Left kidney (tissue), 2 donors: Measurements from ENCODE around the gene EPGN. TPM values are rescaled to one million over a fixed set of nuclear protein-coding genes. Genes with fewer than 3 reads are reported as not detected.
"Not testable (repeated sequence)": the region's sequence is repeated elsewhere in the genome, so short reads cannot be mapped to it uniquely, and the experiment has no call there.

ENCODE experiments used
- DNase-seq: peaks from one replicate; pipeline ENCODE4 v3.0.0-alpha.2; 2013
- polyA plus RNA-seq: library from polyadenylated mRNA; unstranded; fragments of 120-200 nt; gene quantifications from one replicate; pipeline ENCODE4 v1.2.1, GENCODE V29; 2013; ENCODE audit not compliant: insufficient read length

EPGN gene
- polyA plus RNA-seq, 1 donor: 1.1 TPM

DNA sequence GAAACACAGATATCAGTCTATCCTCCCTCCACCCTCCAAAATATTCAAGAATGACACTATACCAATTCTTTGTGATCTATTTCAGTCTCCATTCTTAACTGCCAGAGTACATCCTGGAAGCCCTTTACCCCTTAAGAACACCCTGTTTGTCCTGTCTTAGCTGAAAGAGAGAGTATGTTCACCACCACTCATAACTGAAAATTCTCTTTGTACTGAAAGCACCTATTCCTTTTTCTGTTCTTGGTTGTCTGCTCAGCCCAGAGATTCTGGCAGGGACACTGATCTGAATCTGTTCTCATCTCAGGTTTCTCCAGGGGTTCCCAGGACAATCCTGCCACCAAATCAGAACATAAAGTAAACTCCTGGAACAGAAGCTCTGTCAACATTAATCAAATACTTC lies 31.2 kb downstream of the EPGN start:
- no peak for DNase-seq

DNA sequence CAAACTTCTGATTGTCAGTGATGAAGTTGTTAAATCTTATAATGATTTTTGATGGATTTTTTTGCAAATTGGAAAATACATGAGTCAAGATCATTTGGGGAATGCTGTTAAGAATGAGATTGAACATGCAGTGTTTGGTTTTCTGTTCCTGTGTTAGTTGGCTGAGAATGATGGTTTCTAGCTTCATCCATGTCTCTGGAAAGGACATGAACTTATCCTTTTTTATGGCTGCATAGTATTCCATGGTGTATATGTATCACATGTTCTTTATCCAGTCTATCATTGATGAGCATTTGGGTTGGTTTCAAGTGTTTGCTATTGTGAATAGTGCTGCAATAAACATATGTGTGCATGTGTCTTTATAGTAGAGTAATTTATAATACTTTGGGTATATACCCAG lies 32.2 kb downstream of the EPGN start:
- DNase-seq: not testable (repeated sequence)

DNA sequence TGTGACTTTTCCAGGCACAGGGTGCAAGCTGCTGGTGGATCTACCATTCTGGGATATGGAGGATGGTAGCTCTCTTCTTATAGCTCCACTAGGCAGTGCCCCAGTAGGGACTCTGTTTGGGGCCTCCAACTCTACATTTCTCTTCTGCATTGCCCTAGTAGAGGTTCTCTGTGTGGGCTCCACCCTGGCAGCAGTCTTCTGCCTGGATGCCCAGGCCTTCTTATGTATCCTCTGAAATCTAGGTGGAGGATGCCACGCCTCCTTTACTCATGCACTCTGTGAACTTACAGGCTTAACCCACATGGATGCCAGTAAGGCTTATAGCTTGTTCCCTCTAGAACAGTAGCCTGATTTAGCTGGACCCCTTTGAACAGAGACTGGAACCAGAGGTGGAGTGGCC lies 35.8 kb downstream of the EPGN start:
- no peak for DNase-seq

- DNase-seq: no peak
Observed at GRCh38 chr4:74353858-74354257, 45.6 kb downstream of the EPGN start.

DNA sequence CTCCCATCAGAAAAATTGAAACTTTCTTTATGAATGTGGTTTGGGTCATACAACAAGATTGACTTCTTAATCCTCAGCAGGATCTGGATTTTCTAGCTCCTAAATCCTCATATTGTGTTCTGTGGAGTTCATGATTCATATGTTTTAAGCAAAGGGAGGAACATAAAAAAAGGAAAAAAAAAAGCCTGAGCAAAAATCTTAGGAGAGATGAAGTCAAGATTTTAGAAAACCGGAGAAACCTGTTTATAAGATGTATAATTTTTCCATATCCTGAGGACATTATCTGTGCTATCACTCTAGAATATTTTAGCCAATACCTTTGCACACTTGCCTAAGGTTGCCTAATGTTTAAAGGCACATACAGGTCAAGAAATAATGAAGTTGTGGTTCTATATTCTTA lies 49.7 kb downstream of the EPGN start:
- no peak for DNase-seq

DNA sequence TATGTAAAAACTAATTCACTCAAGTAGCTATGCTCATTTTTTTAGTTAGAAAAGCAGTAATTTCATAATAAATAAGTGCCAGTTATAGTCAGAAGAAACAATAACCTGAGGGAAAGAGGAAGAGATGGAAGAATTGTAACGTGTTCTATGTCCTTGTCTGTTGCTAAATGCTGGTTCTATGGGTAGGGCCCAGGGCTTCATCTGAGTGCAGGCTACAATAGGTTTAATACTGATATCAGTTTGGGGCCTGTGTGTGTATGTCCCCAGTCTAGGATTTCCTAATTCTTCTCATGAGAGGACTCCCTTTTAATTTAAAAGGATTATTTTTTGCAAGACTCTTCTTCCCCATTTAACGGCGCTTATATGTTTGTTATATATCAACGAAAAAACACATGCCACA lies 53.4 kb downstream of the EPGN start:
- DNase-seq: no peak

GRCh38 chr4:74362347-74362746 lies 54.1 kb downstream of the EPGN start:
- DNase-seq: no peak

GRCh38 chr4:74364256-74364651 lies 56.0 kb downstream of the EPGN start:
- DNase-seq: no peak

DNA sequence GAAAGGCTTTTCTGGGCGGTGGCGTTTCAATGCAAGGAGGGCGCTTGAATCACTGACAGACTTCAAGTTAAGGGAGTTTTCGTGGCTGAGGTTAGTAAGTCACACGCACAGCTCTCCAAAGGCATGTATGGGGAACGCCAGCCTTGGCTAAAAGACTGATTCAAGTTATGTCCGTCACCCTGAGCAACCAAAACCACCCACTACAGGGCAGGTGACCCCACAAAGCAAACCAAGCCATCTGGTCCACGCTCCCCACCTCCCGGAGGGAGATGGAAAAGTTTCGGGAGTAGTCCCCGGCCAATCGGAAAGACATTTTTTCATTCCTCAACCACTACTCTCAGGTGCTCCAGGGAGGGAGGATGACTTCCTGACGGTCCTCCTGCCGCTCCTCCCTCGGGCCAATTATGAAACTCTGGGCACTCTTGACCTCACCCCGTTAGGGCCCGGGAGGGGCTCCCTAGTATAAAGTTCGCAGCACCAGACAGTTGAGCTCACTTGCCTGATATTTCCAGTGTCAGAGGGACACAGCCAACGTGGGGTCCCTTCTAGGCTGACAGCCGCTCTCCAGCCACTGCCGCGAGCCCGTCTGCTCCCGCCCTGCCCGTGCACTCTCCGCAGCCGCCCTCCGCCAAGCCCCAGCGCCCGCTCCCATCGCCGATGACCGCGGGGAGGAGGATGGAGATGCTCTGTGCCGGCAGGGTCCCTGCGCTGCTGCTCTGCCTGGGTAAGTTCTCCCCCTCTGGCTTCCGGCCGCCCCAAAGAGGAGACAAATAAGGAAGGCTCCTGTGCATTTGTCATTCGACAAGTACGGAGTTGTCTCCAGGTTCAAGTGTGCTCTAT lies 56.6 kb downstream of the EPGN start, which contains the start of gene EREG:
Gene EREG (plus strand): TSS at position 494 of the 840 bp plus-strand sequence. CDS start 164 bp downstream, at position 658.
- DNase-seq: peak; percentile 38

DNA sequence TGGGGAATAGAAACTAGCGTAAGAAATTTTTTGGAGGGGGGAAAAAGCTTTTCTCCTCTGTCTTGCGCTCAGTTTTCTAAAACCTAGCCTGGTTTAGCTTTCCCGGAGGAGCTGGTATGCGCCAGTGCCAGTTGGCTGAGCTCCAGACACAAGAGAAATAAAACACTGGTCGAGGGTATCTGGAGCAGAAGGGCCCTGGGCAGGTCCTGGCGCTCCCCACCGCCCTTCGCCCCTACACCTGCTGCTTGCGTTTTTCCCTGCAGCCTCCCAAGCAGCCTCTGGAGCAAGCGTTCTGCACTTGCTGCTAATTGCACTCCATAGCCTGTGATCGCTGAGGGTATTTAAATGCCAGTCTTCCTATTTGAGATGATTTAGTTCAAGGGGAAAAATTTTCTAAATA lies 57.5 kb downstream of the EPGN start:
- peak; percentile 14 for DNase-seq

Other genes starting within 250 kb of the EPGN start
- gene CXCL2, start 209.3 kb upstream of the EPGN start, polyA plus RNA-seq: 0.38 TPM
- gene MTHFD2L, start 150.4 kb upstream of the EPGN start, polyA plus RNA-seq: 25.6 TPM
- gene EREG, start 56.7 kb downstream of the EPGN start, polyA plus RNA-seq: 0.38 TPM
- 0.25 TPM for gene AREG, start 136.7 kb downstream of the EPGN start, polyA plus RNA-seq